Stomach (tissue), 9 donors: ENCODE data around the gene CA12. TPM values are rescaled to one million over a fixed set of nuclear protein-coding genes. Genes with fewer than 3 reads are reported as not detected.

Experiments used
- DNase-seq, 2 donors: peaks; one replicate each; pipeline versions ENCODE4 v3.0.0 to v3.0.0-alpha.2; 2013 to 2019
- H3K27ac ChIP-seq, 5 donors: fragments of 200-600 bp in 4 of 5; sonication (generic) in 4 of 5; one replicate each; pipeline ENCODE4 v1.5.1; 2013 to 2019; ENCODE audit warnings: mild to moderate bottlenecking in 1 of 5, moderate library complexity in 1 of 5
- H3K27me3 ChIP-seq, 3 donors: fragments of 200-600 bp; sonication (generic); one replicate each; pipeline ENCODE4 v1.5.1; 2017 to 2019; ENCODE audit warnings: mixed run types in 1 of 3
- H3K36me3 ChIP-seq, 4 donors: fragments of 200-600 bp; sonication (generic); 1 replicate in 3 of 4; 2 replicates in 1 of 4; pipeline ENCODE4 v1.5.1; 2016 to 2019
- H3K4me1 ChIP-seq, 4 donors: fragments of 200-600 bp; sonication (generic); one replicate each; pipeline ENCODE4 v1.5.1; 2016 to 2019
- H3K4me3 ChIP-seq, 4 donors: fragments of 200-600 bp; sonication (generic) in 3 of 4; one replicate each; pipeline ENCODE4 v1.5.1; 2016 to 2019; ENCODE audit warnings: mild to moderate bottlenecking in 1 of 4
- H3K9me3 ChIP-seq, 4 donors: fragments of 200-600 bp; sonication (generic); one replicate each; pipeline ENCODE4 v1.5.1; 2016 to 2019
- EP300 ChIP-seq: sonication (generic); formaldehyde crosslinking; IDR thresholded peaks from one replicate; pipeline ENCODE4 v1.6.1; 2017; ENCODE audit warnings: antibody characterized with exemption
- POLR2A ChIP-seq, 4 donors: fragments of 450-650 bp; IDR thresholded peaks; one replicate each; pipeline ENCODE4 v1.6.1; 2016; ENCODE audit warnings: antibody characterized with exemption in 4 of 4, control low read depth in 2 of 4, mild to moderate bottlenecking in 1 of 4, moderate library complexity in 1 of 4
- POLR2AphosphoS5 ChIP-seq, 3 donors: sonication (generic); formaldehyde crosslinking; IDR thresholded peaks; one replicate each; pipeline ENCODE4 v1.6.1; 2016; ENCODE audit warnings: antibody characterized with exemption in 3 of 3
- WGBS, 5 donors: extraction: QIAGEN DNeasy Blood & Tissue Kit in 3 of 5; methylation state at CpG; one replicate each; pipeline versions ENCODE4 v1.1.5 to v1.1.7; 2013 to 2018; 5-methylcytosine and 5-hydroxymethylcytosine counted together
- intact Hi-C: fragments of 100-400 bp; cut with DNase I; formaldehyde crosslinking; loops from one replicate; pipeline ENCODE4 v1.15.1; 2023; ENCODE audit warnings: low total_unique reads
- polyA plus RNA-seq, 3 donors: library from polyadenylated mRNA; stranded (reverse); fragments of 200-250 nt; gene quantifications; one replicate each; pipeline ENCODE4 v1.2.3, GENCODE V29; 2013
- total RNA-seq, 5 donors: library from RNA; depleted of rRNA; stranded (reverse); fragments of >200 nt; gene quantifications; one replicate each; pipeline versions ENCODE4 v1.1.0 to v1.2.3, GENCODE V29; 2014 to 2016
- TF ChIP-seq, protein P1 (sequence below), 7 experiments: fragments of 450-650 bp in 4 of 7; fragments of 200-600 bp in 3 of 7; sonication (generic) in 3 of 7; IDR thresholded peaks; one replicate each; pipeline ENCODE4 v1.5.1; 2016 to 2019; ENCODE audit warnings: antibody characterized with exemption in 7 of 7, control low read depth in 2 of 7, mild to moderate bottlenecking in 1 of 7
- donor health status: healthy with polysubstance abuse.
- donor health status: Bipolar disorder and iron deficiency.
- donor health status: healthy.

Gene CA12
- total and polyA plus RNA-seq, 8 donors: 0.46 to 58.8 (median 7.7) TPM

DNA sequence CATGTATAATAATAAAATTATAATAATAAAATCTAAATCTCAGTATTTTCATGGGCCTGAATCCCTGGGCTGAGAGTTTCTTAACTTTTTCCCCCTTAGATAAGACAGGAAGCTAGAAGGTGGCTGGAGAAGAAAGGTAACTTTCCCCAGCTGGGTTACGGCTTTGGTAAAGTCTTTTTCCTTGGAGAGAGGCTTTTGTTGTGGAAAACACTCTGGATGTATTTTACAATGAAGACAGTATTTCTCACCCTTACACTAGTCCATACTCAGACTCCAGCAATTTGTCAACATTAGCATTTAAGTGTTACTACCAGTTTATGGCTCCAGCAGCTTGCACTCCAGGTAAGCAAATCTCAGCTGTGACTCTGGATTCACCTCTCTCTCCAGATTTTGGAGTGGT lies 69.4 kb downstream of the CA12 start:
- Histone ChIP-seq H3K4me3 (no peak overlapping the region), H3K36me3 (peaks cover 0 to under 1% (median 0%) of the 10 kb centered on the region in 4 donors), H3K9me3 (no peaks in the 10 kb centered on the region), H3K27ac (no peak overlapping the region), H3K27me3 (no peaks in the 10 kb centered on the region), H3K4me1 (no peaks in the 10 kb centered on the region)
- WGBS, 5 donors: 79 to 96% (median 93%) methylated on average over 1 of the region's 1 CpG
- intact Hi-C loops: no loop called here
- no peak for DNase-seq
- TF ChIP-seq POLR2A (IDR thresholded peaks at IDR 0.05) (no peak), EP300 (no peak), POLR2AphosphoS5 (IDR thresholded peaks at IDR 0.05) (no peak)
- TF ChIP-seq, protein P1, sequence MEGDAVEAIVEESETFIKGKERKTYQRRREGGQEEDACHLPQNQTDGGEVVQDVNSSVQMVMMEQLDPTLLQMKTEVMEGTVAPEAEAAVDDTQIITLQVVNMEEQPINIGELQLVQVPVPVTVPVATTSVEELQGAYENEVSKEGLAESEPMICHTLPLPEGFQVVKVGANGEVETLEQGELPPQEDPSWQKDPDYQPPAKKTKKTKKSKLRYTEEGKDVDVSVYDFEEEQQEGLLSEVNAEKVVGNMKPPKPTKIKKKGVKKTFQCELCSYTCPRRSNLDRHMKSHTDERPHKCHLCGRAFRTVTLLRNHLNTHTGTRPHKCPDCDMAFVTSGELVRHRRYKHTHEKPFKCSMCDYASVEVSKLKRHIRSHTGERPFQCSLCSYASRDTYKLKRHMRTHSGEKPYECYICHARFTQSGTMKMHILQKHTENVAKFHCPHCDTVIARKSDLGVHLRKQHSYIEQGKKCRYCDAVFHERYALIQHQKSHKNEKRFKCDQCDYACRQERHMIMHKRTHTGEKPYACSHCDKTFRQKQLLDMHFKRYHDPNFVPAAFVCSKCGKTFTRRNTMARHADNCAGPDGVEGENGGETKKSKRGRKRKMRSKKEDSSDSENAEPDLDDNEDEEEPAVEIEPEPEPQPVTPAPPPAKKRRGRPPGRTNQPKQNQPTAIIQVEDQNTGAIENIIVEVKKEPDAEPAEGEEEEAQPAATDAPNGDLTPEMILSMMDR (IDR thresholded peaks at IDR 0.05): no peak

DNA sequence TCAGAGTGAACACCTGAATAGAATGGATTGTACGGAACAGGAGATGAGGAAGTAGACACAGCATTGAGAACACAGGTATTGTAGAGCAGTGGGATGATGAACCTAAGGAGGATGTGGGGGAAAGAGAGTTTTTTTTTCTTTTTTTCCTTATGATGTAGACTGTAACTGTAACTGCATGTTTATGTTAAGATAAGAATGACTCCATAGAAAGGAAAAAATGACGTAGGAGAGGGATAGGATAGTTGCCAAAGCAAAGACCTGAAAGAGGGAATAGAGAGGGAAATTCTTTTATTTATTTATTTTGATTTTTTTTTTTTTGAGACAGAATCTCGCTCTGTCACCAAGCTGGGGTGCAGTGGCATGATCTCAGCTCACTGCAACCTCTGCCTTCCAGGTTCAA lies 71.0 kb downstream of the CA12 start:
- intact Hi-C loops: no loop called here
- H3K36me3 ChIP-seq: peaks cover 10 to 17% (median 13%) of the 10 kb centered on the region in 4 donors
- DNase-seq: no peak
- no peaks in the 10 kb centered on the region for H3K27me3 ChIP-seq
- H3K4me3 ChIP-seq: no peak overlapping the region
- whole genome bisulfite sequencing, 5 donors: 45 to 63% (median 53%) methylated on average over 3 of the region's 3 CpGs
- no peak overlapping the region for H3K27ac ChIP-seq
- H3K9me3 ChIP-seq: no peaks in the 10 kb centered on the region
- no peaks in the 10 kb centered on the region for H3K4me1 ChIP-seq
- TF ChIP-seq EP300: no peak
- no peak for TF ChIP-seq POLR2A (IDR thresholded peaks at IDR 0.05)
- TF ChIP-seq POLR2AphosphoS5 (IDR thresholded peaks at IDR 0.05): no peak
- TF ChIP-seq, protein P1 (IDR thresholded peaks at IDR 0.05): no peak

DNA sequence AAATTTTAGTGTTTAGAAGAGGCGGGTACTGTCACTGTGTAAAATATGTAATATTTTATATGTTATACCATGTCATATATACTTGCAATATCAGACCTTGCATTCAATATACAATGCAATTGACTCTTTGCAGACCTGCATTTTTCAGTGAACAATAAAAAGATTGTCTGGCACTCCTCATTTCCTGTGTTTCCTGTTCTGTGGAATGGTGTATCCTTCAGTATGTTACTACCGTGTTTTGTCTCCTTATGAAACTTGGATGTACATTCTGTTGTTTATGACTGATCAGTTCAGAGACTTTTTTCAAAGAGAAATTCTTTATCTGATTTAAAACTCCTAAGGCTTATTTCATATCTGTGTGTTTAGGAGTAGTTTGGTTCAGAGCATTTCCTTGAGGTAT lies 72.7 kb downstream of the CA12 start:
- Histone ChIP-seq H3K27ac (no peak overlapping the region), H3K4me1 (no peaks in the 10 kb centered on the region), H3K27me3 (no peaks in the 10 kb centered on the region), H3K36me3 (peaks cover 10 to 32% (median 26%) of the 10 kb centered on the region in 4 donors), H3K9me3 (no peaks in the 10 kb centered on the region), H3K4me3 (no peak overlapping the region)
- 68 to 75% (median 74%) methylated on average over 2 of the region's 2 CpGs for WGBS, 5 donors
- DNase-seq: no peak
- TF ChIP-seq POLR2A (IDR thresholded peaks at IDR 0.05) (no peak), POLR2AphosphoS5 (IDR thresholded peaks at IDR 0.05) (no peak), EP300 (no peak)
- TF ChIP-seq, protein P1 (IDR thresholded peaks at IDR 0.05): no peak
- intact Hi-C loops: no loop called here

DNA sequence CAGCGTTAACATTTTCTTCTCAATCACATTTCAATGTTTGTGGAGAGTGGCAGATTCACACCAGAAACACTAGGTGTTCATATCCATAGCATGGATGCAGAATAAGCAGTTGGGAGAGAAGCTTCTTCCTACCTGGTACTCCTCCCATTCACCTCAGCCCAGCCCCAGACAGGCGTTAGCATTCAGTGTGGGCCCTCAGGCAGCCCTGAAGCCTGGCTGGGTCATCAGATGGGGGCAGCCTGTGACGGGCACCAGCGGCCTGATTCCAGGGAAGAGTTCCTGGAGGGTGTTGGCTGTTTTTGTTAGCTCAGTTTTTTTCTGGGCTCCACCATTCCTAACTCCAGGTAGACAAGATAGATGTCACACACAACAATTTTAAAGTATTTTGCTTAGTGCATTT lies 73.2 kb downstream of the CA12 start:
- WGBS, 5 donors: 58 to 77% (median 73%) methylated on average over 4 of the region's 4 CpGs
- H3K4me3 ChIP-seq: no peak overlapping the region

More for the DNA sequence above, 73.2 kb downstream of the CA12 start:
- Histone ChIP-seq H3K4me1 (no peaks in the 10 kb centered on the region), H3K27me3 (no peaks in the 10 kb centered on the region), H3K9me3 (no peaks in the 10 kb centered on the region), H3K36me3 (peaks cover 10 to 36% (median 30%) of the 10 kb centered on the region in 4 donors), H3K27ac (no peak overlapping the region)
- TF ChIP-seq POLR2AphosphoS5 (IDR thresholded peaks at IDR 0.05): no peak
- TF ChIP-seq POLR2A (IDR thresholded peaks at IDR 0.05): no peak
- no peak for TF ChIP-seq EP300
- TF ChIP-seq, protein P1 (IDR thresholded peaks at IDR 0.05): no peak
- intact Hi-C loops: no loop called here
- DNase-seq: no peak
